Osteocyte (in vitro differentiated cells): ENCODE results near the gene KIF3B. TPM values are rescaled to one million over a fixed set of nuclear protein-coding genes. Genes with fewer than 3 reads are reported as not detected.
"Not testable (repeated sequence)": the region's sequence is repeated elsewhere in the genome, so short reads cannot be mapped to it uniquely, and the experiment has no call there.

Experiments
- DNase-seq: peaks from one replicate; pipeline ENCODE4 v3.0.0; 2021; ENCODE audit warnings: mixed read lengths; ENCODE audit not compliant: unreplicated experiment; ENCODE audit errors: extremely low spot score
- H3K27ac Mint-ChIP-seq: one replicate; pipeline ENCODE4 v1.8.0; 2021; ENCODE audit warnings: mild to moderate bottlenecking, mixed read lengths; ENCODE audit not compliant: unreplicated experiment
- H3K27me3 Mint-ChIP-seq: one replicate; pipeline ENCODE4 v1.8.0; 2021; ENCODE audit warnings: mixed read lengths; ENCODE audit not compliant: unreplicated experiment
- H3K36me3 Mint-ChIP-seq: one replicate; pipeline ENCODE4 v1.8.0; 2021; ENCODE audit warnings: mixed read lengths; ENCODE audit not compliant: unreplicated experiment
- H3K4me1 Mint-ChIP-seq: one replicate; pipeline ENCODE4 v1.8.0; 2021; ENCODE audit warnings: mixed read lengths; ENCODE audit not compliant: unreplicated experiment
- H3K4me3 Mint-ChIP-seq: one replicate; pipeline ENCODE4 v1.8.0; 2021; ENCODE audit warnings: mild to moderate bottlenecking, moderate library complexity, mixed read lengths; ENCODE audit not compliant: unreplicated experiment
- H3K9me3 Mint-ChIP-seq: one replicate; pipeline ENCODE4 v1.8.0; 2021; ENCODE audit warnings: mixed read lengths; ENCODE audit not compliant: unreplicated experiment
- CTCF ChIP-seq: fragments of 200-600 bp; sonication (generic); IDR thresholded peaks from 2 replicates; pipeline ENCODE4 v1.5.0; 2021; ENCODE audit warnings: antibody characterized with exemption, mild to moderate bottlenecking, moderate library complexity
- total RNA-seq: library from RNA; stranded (reverse); gene quantifications from 2 replicates; pipeline ENCODE4 v1.2.1, GENCODE V29; 2021

KIF3B gene
- total RNA-seq, 1 donor from 2014 or later: 28.8 TPM

GRCh38 chr20:32240205-32240604 lies 37.2 kb upstream of the KIF3B start:
- Mint-ChIP-seq H3K36me3 (peaks cover 10% of the 10 kb centered on the region), H3K27ac (no peak overlapping the region), H3K27me3 (no peaks in the 10 kb centered on the region), H3K9me3 (no peaks in the 10 kb centered on the region), H3K4me3 (no peak overlapping the region), H3K4me1 (peaks cover 9% of the 10 kb centered on the region)
- DNase-seq: no peak
- TF ChIP-seq CTCF: peak; percentile 6

- Mint-ChIP-seq H3K27me3 (no peaks in the 10 kb centered on the region), H3K36me3 (no peaks in the 10 kb centered on the region), H3K27ac (no peak overlapping the region), H3K4me1 (peaks cover 9% of the 10 kb centered on the region), H3K9me3 (no peaks in the 10 kb centered on the region), H3K4me3 (no peak overlapping the region)
- DNase-seq: no peak
- TF ChIP-seq CTCF: no peak
Observed at GRCh38 chr20:32241807-32242206, 35.6 kb upstream of the KIF3B start.

- Mint-ChIP-seq H3K27ac (no peak overlapping the region), H3K27me3 (no peaks in the 10 kb centered on the region), H3K9me3 (no peaks in the 10 kb centered on the region)
Observed at GRCh38 chr20:32244150-32244823, 33.2 kb upstream of the KIF3B start.

GRCh38 chr20:32244959-32245358 lies 32.5 kb upstream of the KIF3B start:
- H3K4me1 Mint-ChIP-seq: peaks cover 6% of the 10 kb centered on the region
- H3K27ac Mint-ChIP-seq: no peak overlapping the region
- H3K27me3 Mint-ChIP-seq: no peaks in the 10 kb centered on the region
- H3K36me3 Mint-ChIP-seq: no peaks in the 10 kb centered on the region
- no peak for DNase-seq
- no peak overlapping the region for H3K4me3 Mint-ChIP-seq
- H3K9me3 Mint-ChIP-seq: no peaks in the 10 kb centered on the region
- TF ChIP-seq CTCF: no peak

More at GRCh38 chr20:32244150-32244823, 33.2 kb upstream of the KIF3B start:
- H3K4me1 Mint-ChIP-seq: peaks cover 9% of the 10 kb centered on the region
- no peaks in the 10 kb centered on the region for H3K36me3 Mint-ChIP-seq
- no peak for DNase-seq
- no peak overlapping the region for H3K4me3 Mint-ChIP-seq
- no peak for TF ChIP-seq CTCF

- not testable (repeated sequence) for H3K27me3 Mint-ChIP-seq, H3K27ac Mint-ChIP-seq, H3K4me3 Mint-ChIP-seq, H3K9me3 Mint-ChIP-seq, DNase-seq, H3K36me3 Mint-ChIP-seq, H3K4me1 Mint-ChIP-seq
Observed at GRCh38 chr20:32246208-32246607, 31.2 kb upstream of the KIF3B start.
